Activated T-cell treated with anti-CD3 and anti-CD28 coated beads for 48 hours (primary cell): ENCODE results near the gene SNX32.
A peak's percentile ranks its signal among the peaks of the same experiment; 100 is the strongest.
"Not testable (repeated sequence)": the region's sequence is repeated elsewhere in the genome, so short reads cannot be mapped to it uniquely, and the experiment has no call there.

Experiments used
- DNase-seq: peaks from one replicate; pipeline ENCODE4 v3.0.0-alpha.2; 2020; ENCODE audit warnings: low read depth

SNX32 gene

DNA sequence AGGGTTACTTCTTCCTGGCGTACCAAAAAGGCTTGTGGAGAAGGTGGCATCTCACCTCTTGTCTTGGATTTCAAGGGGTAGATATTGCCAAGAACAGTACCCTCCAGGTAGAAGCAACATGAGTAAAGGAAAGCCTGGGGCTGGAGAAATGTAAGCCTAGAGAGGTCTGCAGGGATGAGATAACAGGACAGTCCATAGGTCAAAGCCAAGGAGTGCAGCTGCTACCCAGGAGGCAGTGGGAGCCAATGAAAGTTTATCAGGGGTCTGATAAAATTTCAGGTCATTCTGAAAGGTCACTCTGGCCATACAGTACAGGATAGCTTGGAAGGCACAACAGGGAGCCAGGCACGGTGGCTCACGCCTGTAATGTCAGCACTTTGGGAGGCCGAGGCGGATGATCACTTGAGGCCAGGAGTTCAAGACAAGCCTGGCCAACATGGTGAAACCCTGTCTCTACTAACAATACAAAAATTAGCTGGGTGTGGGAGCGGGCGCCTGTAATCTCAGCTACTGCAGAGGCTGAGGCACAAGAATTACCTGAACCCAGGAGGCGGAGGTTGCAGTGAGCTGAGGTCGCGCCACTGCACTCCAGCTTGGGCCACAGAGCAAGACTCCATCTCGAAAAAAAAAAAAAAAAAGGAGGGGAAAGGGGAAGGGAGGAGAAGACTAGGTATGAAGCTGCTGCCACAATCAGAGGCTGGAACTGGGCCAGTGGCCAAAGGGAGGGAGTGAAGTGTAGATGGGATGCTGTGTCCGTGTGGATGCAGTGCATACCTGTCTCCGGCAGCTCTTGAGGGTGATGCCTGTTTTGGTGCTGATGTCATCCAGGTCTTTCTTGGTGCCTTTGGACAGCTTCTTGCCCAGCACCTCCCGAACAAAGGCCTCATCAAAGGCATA is 53.3 kb downstream of the SNX32 start:
- DNase-seq: no peak

DNA sequence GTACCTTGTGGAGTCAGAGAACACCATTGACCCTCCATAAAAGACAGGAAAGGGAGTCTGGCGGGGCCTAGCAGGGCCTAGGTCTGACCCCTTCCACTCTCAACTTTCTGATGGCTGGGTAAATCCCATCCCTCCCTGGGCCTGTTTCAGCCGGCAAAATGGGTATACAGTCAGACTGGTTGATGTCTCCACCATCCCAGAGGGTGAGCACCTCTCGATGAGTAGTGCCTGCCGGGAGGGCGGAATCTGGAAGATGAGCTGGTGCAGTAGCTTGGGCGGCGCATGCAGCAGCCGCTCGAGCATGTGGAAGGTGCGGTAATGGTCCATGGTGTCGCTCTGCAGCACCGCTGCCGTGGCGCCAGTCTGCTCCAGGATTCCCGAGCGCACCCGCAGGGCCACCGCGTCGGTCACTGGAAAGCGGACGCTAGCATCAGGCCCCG is 54.0 kb downstream of the SNX32 start:
- no peak for DNase-seq

DNA sequence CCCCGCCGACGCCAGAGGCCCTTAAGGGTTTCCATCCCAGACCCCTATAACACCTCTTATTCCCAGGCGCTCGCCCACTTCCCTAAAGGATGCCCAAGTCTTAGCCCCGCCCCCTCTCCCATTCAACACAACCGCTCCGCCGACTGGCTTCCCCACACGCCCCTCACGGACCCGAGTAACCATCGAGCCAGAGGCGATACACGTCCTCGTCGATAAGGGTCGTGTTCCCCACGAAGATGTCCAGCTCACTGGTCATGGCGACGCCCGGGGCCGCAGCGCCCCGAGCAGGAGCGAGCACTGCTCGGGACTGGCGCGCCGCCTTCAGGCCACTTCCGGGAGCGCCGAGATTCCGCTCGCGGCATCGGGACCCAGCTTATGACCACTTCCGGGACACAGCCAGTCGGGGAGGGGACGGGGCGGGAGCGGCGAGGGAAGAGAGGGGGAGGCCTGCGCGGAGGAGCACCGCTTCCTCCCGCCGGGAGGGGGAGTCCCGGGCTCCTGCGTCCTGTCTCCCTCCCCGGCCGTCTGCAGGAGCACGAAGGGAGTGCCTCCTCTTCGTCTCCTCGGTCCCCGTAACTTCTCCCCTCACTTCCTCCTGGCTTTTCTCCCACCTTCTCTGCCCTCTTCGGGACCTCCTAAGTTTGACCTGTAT is 54.5 kb downstream of the SNX32 start, which contains the start of gene FIBP:
TSS of gene FIBP (minus strand) at position 309 of the 652 bp plus-strand sequence. CDS start at position 256, 53 bp downstream.
- DNase-seq: peak; percentile 96

DNA sequence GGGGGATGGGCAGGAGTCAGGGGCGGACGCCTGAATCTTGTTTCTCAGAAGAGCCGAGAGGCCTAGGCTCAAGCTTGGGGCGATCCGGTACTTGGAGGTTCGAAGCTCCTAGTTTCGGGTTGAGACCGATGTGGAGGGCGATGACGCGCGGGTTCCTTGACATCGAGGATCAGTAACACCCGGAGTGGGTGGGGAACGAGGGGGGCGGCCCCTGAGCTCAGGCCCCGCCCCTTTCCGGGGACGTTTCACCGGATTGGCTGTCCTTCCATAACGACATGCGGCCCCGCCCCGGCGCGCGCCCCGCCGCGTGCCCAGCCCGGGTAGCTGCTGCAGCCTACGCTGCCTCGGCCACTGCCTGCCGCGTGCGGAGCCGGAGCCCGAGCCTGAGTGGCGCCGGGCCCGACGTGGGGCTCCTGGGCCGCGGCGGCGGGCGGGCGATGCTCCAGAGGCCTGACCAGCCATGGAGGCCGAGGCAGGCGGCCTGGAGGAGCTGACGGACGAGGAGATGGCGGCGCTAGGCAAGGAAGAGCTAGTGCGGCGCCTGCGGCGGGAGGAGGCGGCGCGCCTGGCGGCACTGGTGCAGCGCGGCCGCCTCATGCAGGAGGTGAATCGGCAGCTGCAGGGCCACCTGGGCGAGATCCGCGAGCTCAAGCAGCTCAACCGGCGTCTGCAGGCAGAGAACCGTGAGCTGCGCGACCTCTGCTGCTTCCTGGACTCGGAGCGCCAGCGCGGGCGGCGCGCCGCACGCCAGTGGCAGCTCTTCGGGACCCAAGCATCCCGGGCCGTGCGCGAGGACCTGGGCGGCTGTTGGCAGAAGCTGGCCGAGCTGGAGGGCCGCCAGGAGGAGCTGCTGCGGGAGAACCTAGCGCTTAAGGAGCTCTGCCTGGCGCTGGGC is 56.8 kb downstream of the SNX32 start, which contains the start of gene CCDC85B:
TSS of gene CCDC85B (plus strand) at position 350 of the 895 bp plus-strand sequence. CDS start at position 461, 111 bp downstream.
- DNase-seq: peak; percentile 99

DNA sequence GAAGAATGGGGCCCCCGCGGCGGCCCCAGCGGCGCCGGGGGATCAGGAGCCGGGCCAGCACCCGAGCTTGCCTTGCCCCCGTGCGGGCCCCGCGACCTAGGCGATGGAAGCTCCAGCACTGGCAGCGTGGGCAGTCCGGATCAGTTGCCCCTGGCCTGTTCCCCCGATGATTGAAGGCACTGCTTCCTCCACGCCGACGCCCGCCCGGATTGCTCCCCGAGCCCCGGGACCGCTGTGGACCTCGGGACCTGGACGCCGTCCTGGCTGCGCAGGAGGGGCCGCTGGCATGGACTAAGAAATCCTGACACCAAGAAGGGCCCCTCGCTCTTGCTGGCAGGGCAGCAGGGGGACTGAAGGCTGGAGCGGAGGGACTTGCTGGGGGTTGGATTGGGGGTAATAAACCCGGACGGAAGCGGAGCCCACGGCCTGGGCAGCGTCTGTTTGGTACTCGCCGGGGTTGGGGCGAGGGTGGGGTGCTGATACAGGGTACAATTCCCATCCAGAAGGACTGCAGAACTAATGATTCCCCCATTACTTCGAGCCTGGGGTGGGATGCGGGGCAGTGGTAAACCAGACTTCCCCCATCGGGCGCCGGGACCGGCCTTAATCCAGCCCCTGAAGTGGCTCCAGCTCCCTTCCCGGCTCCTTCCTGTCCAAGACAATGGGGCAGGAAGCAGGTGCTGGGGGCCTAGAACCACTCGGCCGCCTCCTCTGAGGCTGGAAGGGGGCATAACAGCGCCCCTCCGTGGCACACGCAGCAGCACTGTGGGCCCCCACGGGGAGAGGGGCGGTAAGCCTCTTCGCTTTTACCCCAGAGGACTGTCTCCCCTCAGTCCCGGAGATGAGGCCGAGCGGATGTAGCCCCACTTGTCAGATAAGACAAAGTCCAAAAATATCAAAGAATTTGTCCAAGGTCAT is 57.7 kb downstream of the SNX32 start:
- DNase-seq: no peak

DNA sequence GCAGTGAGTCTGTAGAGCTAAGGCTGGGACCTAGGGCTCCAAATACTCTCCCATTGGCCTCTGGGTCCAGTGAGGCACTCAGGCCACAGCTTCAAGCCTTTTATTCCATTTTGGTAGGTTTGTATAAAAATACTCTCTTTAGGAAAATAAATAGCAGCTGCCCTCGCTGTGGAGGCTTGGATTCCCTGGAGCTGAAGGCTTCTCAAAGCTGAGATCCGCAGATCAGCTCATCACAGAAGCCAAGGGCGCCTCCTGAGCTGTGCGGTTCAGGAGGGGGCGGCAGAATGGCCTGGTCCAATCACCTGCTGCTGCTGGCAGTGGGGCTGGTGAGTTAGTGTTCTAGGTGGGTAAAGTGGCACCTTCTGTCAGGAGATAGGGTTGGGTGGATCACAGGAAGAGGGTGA is 58.4 kb downstream of the SNX32 start:
- not testable (repeated sequence) for DNase-seq

DNA sequence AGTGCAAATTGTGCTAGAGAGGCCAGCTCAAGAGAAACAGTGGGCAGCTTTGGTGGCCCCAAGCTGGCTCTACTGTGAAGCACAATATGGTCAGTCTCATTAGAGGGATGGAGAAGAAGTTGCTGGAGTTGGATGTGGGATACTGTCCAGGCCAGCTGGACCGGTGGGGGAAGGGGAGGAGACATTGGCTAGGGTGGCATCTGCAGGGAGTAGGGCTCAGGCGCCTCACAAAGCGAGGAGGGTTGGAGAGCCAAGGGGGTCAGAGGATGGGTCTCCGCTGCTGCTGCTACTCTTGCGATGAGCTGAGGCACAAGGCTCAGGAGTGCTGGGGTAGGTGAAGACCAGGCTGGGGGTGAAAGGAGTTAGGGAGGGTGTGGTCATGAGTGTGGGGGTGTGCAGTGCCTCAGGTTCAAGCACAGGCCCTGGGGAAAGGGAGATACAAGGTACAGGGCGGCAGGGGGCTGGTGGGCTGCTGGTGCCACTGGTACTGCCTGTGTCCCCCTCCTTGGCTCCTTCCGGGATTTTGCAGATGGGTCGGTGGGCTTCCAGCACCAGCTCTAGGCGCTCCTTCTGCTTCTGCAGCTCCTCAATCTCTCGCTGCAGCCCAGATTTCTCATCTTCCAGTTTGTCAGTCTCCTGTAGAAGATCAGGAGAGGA is 59.0 kb downstream of the SNX32 start:
- no peak for DNase-seq

DNA sequence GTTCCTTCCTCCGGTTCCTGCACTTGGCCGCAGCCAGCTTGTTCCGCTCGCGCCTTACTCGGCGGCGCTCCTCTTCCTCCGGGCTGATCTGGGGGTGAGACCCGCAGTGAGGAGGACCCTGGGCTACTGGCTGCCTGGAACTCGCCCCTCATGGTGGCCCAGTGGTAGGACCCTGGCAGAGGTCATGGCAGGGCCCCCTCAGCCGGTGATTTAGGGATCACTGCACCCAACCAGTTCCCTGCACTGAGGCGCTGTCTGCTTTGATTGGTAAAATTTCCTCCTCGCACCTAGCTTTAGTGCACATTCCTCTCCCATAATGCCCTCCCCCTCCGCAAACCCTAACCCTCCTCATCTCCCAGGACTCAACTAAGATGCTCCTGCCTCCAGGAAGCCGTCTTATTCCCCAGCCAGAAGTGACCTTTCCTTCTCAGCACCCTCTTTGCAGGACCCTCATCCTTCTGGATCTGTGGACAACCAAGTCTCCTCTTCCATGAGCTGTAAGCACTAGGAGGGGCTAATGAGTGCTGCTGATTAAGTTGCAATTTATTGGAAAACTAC is 60.4 kb downstream of the SNX32 start:
- no peak for DNase-seq

DNA sequence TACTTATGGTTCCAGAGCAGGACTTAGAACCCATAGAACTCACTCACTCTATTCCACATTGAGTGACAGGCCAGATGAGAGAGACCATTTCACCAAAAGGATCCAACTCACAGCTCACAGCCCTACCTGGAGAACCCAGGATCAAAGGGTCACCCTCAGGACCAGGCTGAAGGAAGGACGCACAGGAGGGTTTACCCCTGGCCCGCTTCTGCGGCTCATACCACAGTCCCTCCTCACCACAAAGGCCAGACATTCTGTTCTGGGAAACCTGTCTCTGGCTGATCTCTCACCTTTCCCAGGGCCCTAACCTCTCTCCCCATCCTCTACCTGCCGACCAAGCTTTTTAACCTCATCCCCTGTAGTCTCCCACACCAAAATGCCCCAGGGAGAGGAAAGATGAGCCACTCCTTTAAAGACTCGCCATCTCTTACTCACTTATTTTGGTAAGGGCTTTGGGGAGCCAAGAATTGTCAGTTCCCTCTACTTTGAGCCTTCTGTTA is 61.8 kb downstream of the SNX32 start:
- DNase-seq: no peak

DNA sequence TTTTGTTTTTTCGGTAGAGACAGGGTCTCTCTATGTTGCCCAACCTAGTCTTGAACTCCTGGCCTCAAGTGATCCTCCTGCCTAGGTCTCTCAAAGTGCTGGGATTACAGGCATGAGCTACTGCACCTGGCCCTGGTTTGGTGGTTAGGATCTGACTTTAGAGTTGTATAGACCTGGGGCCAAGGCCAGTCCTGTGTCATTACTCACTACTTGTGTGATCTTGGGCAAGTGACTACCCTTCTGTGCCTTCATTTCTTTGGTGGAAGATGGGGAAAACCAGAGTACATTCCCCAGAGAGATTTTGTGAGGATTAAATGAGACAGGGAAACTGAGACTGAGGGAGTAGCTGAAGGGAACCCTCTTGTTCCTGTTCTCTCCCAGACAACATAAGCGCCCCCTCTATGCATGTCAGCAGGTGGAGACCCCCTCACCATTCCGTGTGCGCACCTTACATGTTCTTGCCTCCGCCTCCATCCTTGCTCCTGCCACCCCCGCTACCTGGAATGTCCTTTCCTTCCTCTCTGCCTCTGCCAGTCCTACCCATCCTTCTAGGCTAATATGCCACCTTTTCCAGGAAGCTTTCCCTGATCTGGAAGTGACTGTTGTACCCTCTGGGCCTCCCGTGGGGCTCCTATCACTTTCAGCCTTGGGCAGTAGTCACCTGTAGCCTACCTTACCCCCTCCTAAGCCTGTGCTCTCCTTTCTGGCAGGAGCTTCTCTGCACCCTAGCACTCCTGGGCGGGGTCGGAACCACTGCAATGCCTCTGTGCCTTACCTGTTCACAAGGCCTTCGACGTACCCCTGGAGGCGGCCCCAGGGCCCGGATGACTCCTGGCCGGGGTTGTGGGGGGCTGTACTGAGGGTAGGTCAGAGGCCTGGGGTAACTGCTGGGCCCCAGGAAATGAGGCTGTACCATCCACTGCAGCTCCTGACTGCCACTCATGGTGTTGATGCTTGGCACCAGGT is 62.6 kb downstream of the SNX32 start:
- DNase-seq: no peak

DNA sequence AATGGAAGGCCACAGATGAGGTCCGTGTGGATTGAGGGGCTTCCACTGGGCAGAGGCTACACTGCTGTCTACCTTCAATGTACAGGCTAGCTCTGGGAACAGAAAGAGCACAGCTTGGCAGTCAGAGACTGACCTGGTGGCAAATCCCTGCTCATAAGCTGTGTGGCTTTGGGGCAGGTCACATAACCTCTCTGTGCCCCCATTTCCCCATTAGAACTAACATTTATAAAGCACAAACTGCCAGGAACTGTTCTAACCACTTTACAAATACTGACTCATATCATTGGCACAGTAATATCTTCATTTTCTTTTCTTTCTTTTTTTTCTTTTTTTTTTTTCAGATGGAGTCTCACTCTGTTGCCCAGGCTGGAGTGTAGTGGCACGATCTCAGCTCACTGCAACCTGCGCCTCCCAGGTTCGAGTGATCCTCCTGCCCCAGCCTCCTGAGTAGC is 63.3 kb downstream of the SNX32 start:
- DNase-seq: no peak

DNA sequence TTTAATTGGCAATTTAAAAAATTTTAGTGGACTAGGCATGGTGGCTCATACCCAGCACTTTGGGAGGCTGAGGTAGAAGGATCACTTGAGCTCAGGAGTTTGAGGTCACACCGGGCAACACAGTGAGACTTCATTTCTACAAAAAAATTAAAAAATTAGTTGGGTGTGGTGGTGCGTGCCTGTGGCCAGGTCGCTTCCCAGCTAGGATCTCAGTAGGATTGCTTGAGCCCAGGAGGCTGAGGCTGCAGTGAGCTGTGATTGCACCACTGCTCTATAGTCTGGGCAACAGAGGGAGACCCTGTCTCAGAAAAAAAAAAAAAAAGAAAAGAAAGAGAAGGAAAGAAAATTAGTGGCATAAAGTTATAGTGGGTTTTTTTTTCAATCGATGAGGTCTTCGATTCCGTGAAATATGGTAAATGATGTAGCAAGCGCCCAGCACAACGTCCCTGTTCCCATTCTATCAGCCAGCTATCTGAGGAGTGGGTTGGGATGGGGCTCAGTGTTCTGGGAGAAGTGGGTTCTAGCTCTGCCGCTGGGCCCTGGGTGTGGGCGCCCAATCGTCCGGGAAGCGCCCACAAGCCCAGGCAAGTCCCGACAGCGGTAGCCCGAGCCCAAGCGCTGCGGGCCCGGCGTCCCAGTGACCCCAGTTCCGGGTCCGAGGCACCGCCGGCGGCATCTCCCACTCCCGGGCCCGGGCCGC is 65.0 kb downstream of the SNX32 start:
- DNase-seq: no peak

DNA sequence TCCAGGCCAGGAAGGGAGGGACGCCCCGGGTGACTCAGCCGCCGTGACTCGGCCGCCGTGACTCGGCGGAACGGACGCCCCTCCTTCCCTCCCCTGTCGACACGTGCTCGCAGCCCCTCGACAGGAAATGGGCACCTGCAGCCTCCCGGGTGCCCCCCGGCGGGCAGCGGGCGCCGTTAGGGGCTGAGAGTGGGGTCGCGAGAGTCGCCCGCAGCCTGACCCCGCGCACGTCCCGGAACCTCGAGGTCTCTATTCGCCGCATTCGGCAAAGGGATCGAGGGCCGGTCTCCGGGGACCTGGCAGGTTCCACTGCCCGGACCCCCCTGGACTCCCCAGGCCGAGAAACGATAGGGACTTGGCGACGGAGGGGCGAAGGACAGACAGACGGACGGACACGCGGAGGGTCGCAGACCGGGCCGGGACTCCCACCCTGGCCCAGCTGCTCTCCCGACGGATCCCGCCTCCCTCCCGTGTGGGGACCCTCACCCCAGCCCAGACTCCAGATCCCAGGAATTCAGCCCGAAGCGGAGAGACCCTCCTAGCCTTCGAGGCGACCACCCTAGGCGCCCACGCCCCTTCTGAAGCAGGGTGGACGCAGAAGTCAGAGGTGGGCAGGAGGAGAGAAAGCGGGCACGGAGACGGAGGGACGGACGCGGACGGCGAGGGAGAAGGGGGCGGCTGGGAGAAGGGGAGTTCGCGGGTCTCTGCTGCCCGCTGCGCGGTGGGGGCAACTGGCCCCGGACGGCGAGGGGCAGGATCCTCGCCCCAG is 65.8 kb downstream of the SNX32 start:
- DNase-seq: peak; percentile 78

DNA sequence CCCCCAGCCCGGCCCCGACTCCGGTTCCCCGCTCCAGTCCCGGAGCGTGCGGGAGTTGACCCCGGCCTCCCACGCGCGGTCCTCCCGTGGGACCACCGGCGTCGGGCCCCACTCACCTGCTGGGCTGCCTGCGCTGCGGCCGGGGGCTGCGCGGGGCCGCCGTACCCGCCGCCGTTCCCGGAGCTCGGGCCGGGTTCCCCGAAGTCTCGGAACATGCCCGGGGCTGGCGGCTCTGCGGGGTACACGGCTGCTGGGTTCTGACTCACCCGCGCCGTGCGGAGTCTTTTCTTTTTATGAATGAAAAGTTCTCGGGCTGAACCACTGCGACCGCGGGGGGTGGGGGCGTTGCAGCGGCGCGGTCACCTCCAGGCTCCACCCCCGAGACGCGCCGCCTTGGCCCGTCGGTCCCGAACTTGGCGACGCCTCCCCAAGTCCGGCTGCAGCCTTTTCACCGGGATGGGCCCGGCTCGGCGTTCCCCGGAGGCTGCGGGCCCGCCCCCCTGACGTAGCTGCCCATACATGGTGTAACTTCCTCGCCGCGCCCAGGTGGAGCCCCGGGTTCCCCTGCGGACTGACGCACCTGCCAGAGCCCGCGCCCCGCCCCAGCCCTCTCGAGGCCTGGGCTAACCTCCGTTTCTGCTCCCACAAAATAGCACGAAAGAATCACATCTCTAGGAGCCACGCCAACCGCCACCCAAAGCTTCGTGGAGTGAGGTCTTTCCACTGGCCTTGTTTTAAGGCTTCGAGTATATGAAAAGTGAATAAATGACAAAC is 66.5 kb downstream of the SNX32 start, which contains the start of gene FOSL1:
TSS of gene FOSL1 (minus strand) at position 264 of the 774 bp plus-strand sequence. CDS start at position 215, 49 bp downstream.
- DNase-seq: peak; percentile 96

DNA sequence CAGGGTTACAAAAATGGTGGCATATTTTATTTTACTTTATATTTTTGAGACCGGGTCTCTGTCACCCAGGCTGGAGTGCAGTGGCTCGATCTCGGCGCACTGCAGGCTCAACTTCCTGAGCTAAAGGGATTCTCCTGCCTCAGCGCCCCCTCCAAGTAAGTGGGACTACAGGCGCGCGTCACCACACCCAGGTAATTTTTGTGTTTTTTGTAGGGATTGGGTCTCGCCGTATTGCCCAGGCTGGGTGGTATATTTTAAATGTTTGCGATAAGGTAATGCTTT is 67.1 kb downstream of the SNX32 start:
- no peak for DNase-seq

DNA sequence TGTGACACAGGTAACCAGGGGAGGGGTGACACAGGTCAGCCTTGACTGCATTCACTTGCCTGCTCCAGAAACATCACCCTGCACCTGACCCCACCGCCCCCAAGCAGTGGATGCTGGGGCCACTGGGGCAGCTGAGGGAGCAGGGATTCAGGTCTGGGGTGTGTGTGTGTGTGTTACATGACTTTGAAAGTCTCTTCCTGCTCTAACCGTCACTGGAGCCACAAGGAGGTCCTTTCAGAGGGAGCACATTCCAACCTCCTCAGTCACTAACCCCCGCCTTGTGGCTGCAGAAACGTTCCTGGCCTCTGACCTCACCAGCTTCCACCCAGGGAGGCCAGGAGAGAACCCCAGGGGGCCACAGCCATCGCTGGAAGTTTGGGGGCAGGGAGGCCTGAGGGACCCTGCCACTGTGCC is 69.3 kb downstream of the SNX32 start:
- DNase-seq: no peak
